DOHH2 (cell line): Measurements from ENCODE around the gene PLBD1.

Source experiments
- CTCF ChIP-seq: fragments of 200-600 bp; sonication (generic); IDR thresholded peaks from one replicate; pipeline ENCODE4 v1.5.1; 2014; ENCODE audit warnings: antibody characterized with exemption, mild to moderate bottlenecking, low read depth, low read length; ENCODE audit not compliant: poor library complexity, severe bottlenecking
- EZH2phosphoT487 ChIP-seq: fragments of 200-600 bp; sonication (generic); IDR thresholded peaks from 2 replicates; pipeline ENCODE4 v1.6.1; 2017; ENCODE audit warnings: borderline replicate concordance, mild to moderate bottlenecking, antibody characterized with exemption, low read length, moderate library complexity, mixed read lengths

DNA sequence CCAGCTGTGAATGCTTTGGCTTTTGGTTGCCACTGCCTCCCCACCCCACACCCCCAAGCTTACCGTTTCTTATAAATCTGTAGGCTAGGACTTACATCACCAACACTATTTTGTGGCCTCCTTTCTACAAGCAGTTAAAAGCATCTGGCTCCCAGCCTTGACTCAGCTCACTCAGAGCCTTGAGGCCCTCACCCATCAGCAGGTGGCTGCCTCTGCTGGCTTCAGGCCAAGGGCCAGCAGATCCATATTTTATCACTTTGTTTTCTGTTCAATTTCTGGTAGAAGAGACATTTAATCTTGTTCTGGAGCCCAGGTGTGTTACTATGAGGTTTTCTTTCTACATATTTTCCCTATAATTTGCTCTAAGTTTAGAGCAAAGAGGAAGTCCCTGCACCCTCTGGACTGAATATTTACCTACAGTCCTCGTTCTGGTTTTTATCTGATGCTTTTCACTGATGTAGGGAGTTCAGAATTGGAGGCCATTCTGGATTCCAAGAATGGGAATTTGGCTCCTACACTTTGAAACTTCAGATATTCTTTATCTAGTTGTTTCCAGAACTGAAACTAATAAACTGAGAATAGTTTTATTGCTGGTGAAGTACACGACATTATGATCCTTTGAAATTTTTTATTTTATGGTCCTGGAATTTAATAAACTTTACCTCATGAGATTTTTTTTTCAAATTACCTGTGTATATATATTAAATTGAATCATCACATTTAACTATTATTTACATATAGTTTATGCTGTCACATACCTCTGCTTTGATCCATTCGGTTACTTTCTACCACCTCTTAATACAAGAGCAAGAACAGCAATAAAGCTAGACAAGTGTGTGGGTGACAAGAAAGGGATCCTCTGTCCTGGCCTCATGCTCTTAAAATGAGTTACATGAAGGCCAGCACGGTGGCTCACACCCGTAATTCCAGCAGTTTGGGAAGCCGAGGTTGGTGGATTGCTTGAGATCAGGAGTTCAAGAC lies 22.2 kb downstream of the PLBD1 start:
- TF ChIP-seq CTCF (no peak), EZH2phosphoT487 (no peak)
